Posterior cingulate gyrus (tissue), 11 donors: ENCODE measurements around the gene TASP1.
"Not testable (repeated sequence)": the region's sequence is repeated elsewhere in the genome, so short reads cannot be mapped to it uniquely, and the experiment has no call there.

Source experiments
- DNase-seq, 10 donors: peaks; one replicate each; pipeline versions ENCODE4 v3.0.0 to v3.0.0-alpha.2; 2020 to 2021; ENCODE audit warnings: mixed read lengths in 3 of 10
- intact Hi-C: fragments of 100-400 bp; cut with DNase I; formaldehyde crosslinking; loops from one replicate; pipeline ENCODE4 v1.15.1; 2023

The TASP1 gene

GRCh38 chr20:13638496-13639149, at the start of gene TASP1:
TASP1 (minus strand) TSS chr20:13638932; CDS start chr20:13630078, 8,854 bp downstream.
- DNase-seq = peak; percentile 93 to 99 (median 97)
- intact Hi-C loops = loop anchor here (5.0 kb wide), 1 partner anchor 149 kb away; the partner anchor contains the start of gene NDUFAF5

- intact Hi-C loops = no loop called here
- no peak for DNase-seq
These were observed 49.1 kb upstream of the TASP1 start for GRCh38 chr20:13687815-13688214.

- intact Hi-C loops = no loop called here
- DNase-seq = no peak
These were observed 46.9 kb upstream of the TASP1 start for GRCh38 chr20:13685623-13686022.

GRCh38 chr20:13684566-13685222, 46.0 kb upstream of the TASP1 start:
- intact Hi-C loops = no loop called here
- DNase-seq = no peak

- intact Hi-C loops = no loop called here
- no peak for DNase-seq
These were observed 45.1 kb upstream of the TASP1 start for GRCh38 chr20:13683833-13684232.

- no peak for DNase-seq
- intact Hi-C loops = no loop called here
These were observed 42.8 kb upstream of the TASP1 start for GRCh38 chr20:13681248-13682125.

GRCh38 chr20:13678944-13679343, 40.2 kb upstream of the TASP1 start:
- no peak for DNase-seq
- intact Hi-C loops = no loop called here

- no peak for DNase-seq
These were observed 38.5 kb upstream of the TASP1 start for GRCh38 chr20:13677241-13677640.

GRCh38 chr20:13676682-13677081, 38.0 kb upstream of the TASP1 start:
- intact Hi-C loops = no loop called here
- DNase-seq = no peak

More at GRCh38 chr20:13677241-13677640, 38.5 kb upstream of the TASP1 start:
- intact Hi-C loops = no loop called here

- no peak for DNase-seq
- intact Hi-C loops = no loop called here
These were observed 34.0 kb upstream of the TASP1 start for GRCh38 chr20:13672690-13673089.

- DNase-seq = peak in 1 of 10 donors; percentile 3
- intact Hi-C loops = no loop called here
These were observed 33.2 kb upstream of the TASP1 start for GRCh38 chr20:13671916-13672378.

GRCh38 chr20:13671512-13671911, 32.8 kb upstream of the TASP1 start:
- intact Hi-C loops = no loop called here
- DNase-seq = no peak

GRCh38 chr20:13670160-13670559, 31.4 kb upstream of the TASP1 start:
- intact Hi-C loops = no loop called here
- DNase-seq = no peak

GRCh38 chr20:13665709-13666395, 27.1 kb upstream of the TASP1 start:
- intact Hi-C loops = no loop called here
- DNase-seq = no peak

GRCh38 chr20:13661070-13661685, 22.4 kb upstream of the TASP1 start:
- intact Hi-C loops = no loop called here
- peak in 2 of 10 donors; percentile 16 to 59 for DNase-seq

GRCh38 chr20:13659288-13659687, 20.6 kb upstream of the TASP1 start:
- intact Hi-C loops = no loop called here
- no peak for DNase-seq

- intact Hi-C loops, DNase-seq: not testable (repeated sequence)
These were observed 19.3 kb upstream of the TASP1 start for GRCh38 chr20:13658060-13658459.

- intact Hi-C loops = no loop called here
- no peak for DNase-seq
These were observed 18.1 kb upstream of the TASP1 start for GRCh38 chr20:13656721-13657368.

GRCh38 chr20:13654463-13655023, 15.8 kb upstream of the TASP1 start:
- DNase-seq = no peak
- intact Hi-C loops = no loop called here
